Spleen (tissue), 7 donors: Measurements from ENCODE around the gene BANF2.

Source experiments
- POLR2A ChIP-seq, 3 donors: fragments of 450-650 bp; IDR thresholded peaks; one replicate each; pipeline ENCODE4 v1.5.1; 2017; ENCODE audit warnings: antibody characterized with exemption in 3 of 3, mild to moderate bottlenecking in 1 of 3
- POLR2AphosphoS5 ChIP-seq, 3 donors: sonication (generic); formaldehyde crosslinking; IDR thresholded peaks; one replicate each; pipeline ENCODE4 v1.5.1; 2017; ENCODE audit warnings: antibody characterized with exemption in 3 of 3
- TF ChIP-seq, protein P1 (sequence below), 11 experiments: fragments of 200-600 bp in 7 of 11; fragments of 450-650 bp in 4 of 11; sonication (generic) in 4 of 11; IDR thresholded peaks in 8 of 11; conservative IDR thresholded peaks in 3 of 11; 1 replicate in 7 of 11; 2 replicates in 4 of 11; pipeline versions ENCODE4 v1.4.0 to v1.8.0; 2016 to 2021; ENCODE audit warnings: antibody characterized with exemption in 11 of 11, inconsistent platforms in 4 of 11, mild to moderate bottlenecking in 1 of 11
- donor health status: DM: no; HTN: no; CAD: no; lungs with moderate emphysema.
- donor health status: DM: no; HTN: no; CAD: no.
- donor health status: DM: no; HTN: no; CAD: no.

DNA sequence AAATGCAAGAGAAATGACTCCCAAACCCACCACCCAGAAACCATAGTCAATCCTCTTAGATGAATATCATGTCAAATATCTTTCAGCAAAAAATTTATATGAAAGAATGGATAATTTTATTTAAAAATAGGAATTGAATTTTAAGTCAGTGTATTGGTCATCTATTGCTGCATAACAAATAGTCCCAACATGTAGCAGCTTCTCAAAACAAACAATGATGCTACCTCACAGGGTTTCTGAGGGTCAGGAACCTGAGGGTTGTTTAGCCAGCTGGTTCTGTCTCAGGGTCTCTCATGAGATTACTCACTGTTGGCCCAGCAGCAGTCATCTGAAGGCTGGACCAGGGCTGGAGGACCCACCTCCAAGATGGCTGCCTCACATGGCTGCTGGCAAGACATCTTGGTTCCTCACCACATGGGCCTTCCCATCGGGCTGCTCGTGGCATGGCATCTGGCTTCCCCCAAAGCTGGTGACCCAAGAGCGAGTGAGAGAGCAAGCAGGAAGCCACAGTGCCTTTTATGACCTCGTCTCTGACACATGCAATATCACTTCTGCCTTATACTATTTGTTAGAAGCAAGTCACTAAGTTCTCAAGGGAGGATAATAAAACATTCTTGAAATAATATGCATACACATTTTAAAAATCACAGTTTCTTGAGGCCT lies 36.3 kb downstream of the BANF2 start:
- TF ChIP-seq, protein P1, sequence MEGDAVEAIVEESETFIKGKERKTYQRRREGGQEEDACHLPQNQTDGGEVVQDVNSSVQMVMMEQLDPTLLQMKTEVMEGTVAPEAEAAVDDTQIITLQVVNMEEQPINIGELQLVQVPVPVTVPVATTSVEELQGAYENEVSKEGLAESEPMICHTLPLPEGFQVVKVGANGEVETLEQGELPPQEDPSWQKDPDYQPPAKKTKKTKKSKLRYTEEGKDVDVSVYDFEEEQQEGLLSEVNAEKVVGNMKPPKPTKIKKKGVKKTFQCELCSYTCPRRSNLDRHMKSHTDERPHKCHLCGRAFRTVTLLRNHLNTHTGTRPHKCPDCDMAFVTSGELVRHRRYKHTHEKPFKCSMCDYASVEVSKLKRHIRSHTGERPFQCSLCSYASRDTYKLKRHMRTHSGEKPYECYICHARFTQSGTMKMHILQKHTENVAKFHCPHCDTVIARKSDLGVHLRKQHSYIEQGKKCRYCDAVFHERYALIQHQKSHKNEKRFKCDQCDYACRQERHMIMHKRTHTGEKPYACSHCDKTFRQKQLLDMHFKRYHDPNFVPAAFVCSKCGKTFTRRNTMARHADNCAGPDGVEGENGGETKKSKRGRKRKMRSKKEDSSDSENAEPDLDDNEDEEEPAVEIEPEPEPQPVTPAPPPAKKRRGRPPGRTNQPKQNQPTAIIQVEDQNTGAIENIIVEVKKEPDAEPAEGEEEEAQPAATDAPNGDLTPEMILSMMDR (IDR thresholded peaks at IDR 0.05 in 8 of 11, conservative IDR thresholded peaks at IDR 0.05 in 3 of 11): no peak
- TF ChIP-seq POLR2A (IDR thresholded peaks at IDR 0.05) (no peak), POLR2AphosphoS5 (IDR thresholded peaks at IDR 0.05) (no peak)
